UCSD-AML1 (cell line): ENCODE measurements around the gene SPATA3.
"Not testable (repeated sequence)": the region's sequence is repeated elsewhere in the genome, so short reads cannot be mapped to it uniquely, and the experiment has no call there.

Experiments
- DNase-seq: peaks from one replicate; lab custom pipeline; 2025; ENCODE audit not compliant: unreplicated experiment; lab: John Stamatoyannopoulos, UW

SPATA3 gene

DNA sequence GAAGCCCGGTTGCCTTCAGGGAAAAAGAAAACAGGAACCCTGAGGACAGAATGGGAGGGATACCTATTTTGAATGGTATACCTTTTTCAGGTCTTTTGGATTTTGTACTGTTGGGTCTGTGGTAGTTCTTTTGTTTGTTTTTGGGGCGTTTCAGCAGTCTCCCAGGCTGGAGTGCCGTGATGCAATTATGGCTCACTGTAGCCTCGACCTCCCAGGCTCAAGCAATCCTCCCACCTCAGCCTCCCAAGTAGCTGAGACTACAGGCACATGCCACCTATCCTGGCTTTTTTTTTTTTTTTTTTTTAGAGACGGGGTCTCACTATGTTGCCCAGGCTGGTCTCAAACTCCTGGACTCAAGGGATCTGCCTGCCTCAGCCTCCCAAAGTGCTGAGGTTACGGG lies 27.6 kb upstream of the SPATA3 start:
- not testable (repeated sequence) for DNase-seq

DNA sequence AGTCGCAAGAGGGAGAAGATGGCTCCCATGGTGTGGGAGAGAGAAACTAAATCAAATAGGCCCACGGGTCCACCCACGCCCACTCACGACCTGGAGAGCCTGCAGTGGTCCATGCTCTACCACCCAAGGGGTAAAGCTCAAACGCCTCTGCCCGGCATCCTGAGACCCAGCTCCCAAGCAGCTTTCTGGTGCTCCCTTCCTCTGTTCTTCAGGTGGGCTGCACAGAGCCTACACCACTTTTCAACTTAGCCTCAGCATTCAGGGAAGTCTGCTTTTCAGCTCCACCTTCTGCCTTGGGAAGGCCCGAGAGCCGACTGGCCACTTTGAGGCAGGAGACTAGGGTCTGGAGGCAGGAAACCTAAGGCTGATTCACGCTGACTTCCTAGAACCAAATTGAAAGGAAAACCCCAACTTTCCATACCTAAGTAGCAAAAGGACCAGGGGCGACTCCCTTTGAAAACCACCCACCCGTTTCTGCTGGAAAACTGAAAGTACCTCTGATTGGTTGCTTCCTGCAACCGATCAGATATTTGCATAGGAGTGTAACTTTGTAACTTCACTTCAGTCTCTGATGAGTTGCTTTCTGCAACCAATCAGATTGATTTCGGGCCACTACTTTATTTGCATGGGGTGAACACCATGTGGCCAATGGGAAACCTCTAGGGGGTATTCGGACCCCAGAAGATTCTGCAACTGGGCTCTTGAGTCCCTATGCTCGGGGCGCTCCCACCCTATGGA lies 26.8 kb upstream of the SPATA3 start:
- peak; percentile 25 for DNase-seq

- DNase-seq, result no peak
Observed at GRCh38 chr2:230969659-230970015, 26.3 kb upstream of the SPATA3 start.

- no peak for DNase-seq
Observed at GRCh38 chr2:230972046-230972445, 23.9 kb upstream of the SPATA3 start.

DNA sequence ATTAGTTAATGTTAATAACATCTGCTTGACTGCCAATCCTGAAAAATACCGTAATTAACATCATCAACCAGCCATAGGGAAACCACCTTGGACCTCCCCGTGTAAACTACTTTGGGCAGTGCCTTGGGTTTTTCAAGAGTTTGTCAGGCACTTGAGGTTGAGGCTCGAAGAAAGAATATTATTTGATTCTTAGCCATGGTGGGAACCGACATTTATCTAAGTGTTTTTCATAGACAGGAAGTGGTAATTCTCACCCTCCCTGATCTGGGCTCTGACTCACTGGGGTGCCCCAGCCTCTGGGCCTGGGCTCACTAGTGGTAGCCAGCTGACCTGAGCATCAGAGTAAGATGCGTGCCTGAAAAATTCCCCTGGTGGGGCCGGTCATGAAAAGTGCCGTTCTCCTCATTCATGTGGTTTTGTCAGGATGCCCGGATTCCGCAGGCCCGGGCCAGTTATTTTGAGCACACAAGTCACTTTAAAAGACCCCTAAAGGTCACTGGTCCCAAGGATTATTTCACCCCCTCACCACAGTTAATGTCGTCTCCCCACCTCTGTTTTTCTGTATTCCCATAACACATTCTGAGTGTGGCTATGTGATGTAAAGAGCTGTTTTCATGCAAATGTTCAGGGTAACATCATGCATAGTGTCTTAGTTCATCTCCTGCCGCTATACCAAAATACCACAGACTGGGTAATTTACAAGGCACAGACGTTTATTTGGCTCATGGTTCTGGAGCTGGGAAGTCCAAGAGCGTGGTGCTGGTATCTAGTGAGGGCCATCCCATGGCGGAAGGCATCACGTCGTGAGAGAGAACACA lies 21.6 kb upstream of the SPATA3 start:
- peak; percentile 23 for DNase-seq

- DNase-seq, result no peak
Observed at GRCh38 chr2:230975927-230976326, 20.0 kb upstream of the SPATA3 start.

DNA sequence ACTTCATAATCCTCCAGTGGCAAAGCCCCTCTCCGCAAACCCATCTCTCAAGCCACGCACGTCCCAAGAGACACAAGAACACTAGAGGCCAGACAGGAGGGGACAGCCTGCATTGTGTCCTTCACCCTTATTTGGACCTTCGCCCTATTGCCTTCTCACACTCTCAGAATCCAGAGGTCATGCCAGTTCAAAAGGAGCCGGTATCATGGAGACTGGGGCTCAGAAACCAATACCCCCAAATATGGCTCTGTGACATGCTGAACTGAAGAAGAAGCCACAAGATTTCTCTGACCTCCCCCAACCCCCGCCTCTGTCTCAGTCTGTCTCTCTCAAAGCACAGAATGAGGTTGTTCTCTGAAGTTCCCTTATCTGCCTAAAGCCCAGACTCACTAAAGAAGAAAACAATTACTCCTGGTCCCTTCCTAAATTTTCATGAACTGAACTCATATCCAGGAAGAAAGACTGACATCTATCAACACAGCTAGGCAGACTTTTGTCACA lies 19.2 kb upstream of the SPATA3 start:
- no peak for DNase-seq

DNA sequence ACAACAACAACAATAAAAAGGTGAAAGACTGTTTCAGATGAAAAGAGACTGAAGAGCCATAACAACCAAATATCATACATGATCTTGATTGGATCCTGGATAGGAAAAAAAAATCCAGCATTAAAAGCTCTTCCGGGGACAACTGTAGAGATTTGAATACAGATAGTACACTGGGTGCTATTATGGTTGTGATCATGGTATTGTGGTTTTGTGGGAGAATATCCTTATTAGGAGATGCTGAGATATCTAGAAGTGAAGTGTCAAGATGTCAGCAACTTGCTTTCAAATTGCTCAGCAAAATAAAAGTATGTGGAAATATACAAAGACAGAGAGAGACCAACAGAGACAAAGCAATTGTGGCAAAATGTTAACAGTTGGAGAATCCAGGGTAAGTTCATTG lies 15.5 kb upstream of the SPATA3 start:
- DNase-seq, result no peak

DNA sequence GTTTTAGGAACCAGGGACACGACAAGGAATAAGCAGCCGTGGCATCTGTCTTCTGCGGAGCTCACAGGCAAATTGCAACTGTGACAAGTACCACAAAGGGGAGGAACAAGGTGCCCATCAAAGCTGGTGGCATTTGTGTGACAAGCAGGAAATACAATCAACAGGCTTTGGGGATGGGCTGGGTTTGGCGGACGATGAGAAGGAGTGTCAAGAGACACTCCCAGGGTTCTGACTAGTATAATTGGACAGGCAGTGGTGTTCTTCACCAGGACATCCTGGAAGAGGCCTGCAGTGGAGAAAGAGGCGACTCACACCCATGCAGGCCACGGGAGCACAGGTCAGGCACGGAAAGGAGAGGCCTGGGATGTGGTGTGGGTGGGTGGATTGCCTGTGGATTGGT lies 14.2 kb upstream of the SPATA3 start:
- no peak for DNase-seq

- no peak for DNase-seq
Observed at GRCh38 chr2:230982126-230982525, 13.8 kb upstream of the SPATA3 start.

DNA sequence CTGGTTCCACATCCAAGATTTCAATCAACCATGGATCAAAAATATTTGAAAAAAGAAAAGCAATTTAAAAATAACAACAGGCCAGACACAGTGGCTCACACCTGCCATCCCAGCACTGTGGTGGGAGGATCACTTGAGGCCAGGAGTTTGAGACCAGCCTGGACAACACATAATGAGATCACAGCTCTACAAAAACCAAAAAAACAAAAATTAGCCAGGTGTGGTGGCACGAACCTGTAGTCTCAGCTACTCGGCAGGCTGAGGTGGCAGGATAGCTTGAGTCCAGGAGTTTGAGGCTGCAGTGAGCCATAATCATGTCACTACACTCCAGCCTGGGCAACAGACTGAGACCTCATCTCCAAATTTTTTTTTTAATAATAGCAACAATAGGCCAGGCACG lies 13.4 kb upstream of the SPATA3 start:
- no peak for DNase-seq

GRCh38 chr2:230983566-230983965 lies 12.4 kb upstream of the SPATA3 start:
- DNase-seq, result no peak

DNA sequence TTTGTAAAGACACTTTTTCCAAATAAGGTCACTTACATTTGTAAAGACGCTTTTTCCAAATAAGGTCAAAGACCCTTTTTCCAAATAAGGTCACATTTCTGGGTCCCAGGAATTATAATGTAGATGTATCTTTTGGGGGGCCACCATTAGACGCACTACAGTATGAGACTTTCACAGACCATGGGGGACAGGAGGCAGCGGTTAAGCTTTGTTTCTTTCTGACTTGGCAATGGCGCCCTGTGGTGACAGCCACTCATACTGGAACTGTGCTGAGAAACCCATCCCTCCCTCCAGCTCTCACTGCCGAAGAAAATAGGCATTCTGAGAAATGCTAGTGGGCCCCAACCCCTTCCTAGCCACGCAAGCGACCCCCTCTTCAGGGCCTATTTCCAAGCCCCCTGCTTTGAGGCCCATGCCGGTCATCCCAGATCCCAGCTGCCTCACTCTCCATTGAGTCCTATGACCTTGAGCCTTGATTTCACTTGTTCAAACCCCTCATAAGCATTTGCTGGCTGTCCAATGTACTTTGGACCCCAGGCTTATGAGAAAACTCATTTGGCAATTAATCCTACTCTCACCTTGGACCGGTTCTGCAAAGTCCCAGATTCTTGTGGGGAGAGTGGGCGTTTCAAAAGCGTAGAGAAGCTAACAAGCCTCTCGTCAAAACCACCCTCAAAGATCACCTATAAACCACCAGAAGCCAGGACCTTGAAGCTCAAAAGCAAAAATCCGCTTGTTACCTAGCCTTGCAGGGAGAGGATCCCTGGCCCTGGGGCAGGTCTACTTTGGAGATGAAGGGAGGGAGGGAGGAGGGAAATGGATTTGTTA lies 11.3 kb upstream of the SPATA3 start:
- no peak for DNase-seq

GRCh38 chr2:230985519-230986231 lies 10.2 kb upstream of the SPATA3 start:
- DNase-seq, result no peak

DNA sequence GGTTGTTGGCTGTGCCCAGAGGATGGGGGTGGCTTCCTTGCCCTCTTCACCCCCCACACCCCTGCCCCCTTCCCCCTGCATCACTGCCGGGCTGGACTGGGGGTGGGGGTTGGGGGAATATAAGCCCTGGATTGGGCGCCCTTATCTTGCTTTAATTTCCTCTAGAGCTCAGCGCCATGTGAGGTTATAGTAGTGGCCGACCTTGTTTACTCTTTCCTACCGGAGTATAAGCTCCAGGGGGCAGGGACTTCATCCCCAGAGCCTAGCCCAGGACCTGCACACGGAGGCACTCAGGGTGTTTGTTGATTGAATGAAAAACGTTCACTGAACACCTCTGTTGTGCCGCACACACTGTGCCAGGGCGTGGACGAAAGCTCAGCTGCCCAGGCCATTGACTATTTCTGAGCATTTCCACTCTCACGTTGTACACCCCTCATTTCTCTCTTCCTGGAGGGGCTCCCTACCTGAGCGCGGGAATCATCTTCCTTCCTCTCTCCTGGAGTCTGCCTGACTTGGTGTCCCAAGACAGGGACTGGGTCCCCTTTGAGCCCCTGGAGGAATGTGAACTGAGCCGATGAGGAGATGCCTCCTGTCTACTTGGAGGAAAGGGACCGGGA lies 9.3 kb upstream of the SPATA3 start:
- DNase-seq, result no peak

- peak; percentile 71 for DNase-seq
Observed at GRCh38 chr2:230987137-230988020, 8.5 kb upstream of the SPATA3 start.

GRCh38 chr2:230989731-230990130 lies 6.2 kb upstream of the SPATA3 start:
- DNase-seq, result no peak

DNA sequence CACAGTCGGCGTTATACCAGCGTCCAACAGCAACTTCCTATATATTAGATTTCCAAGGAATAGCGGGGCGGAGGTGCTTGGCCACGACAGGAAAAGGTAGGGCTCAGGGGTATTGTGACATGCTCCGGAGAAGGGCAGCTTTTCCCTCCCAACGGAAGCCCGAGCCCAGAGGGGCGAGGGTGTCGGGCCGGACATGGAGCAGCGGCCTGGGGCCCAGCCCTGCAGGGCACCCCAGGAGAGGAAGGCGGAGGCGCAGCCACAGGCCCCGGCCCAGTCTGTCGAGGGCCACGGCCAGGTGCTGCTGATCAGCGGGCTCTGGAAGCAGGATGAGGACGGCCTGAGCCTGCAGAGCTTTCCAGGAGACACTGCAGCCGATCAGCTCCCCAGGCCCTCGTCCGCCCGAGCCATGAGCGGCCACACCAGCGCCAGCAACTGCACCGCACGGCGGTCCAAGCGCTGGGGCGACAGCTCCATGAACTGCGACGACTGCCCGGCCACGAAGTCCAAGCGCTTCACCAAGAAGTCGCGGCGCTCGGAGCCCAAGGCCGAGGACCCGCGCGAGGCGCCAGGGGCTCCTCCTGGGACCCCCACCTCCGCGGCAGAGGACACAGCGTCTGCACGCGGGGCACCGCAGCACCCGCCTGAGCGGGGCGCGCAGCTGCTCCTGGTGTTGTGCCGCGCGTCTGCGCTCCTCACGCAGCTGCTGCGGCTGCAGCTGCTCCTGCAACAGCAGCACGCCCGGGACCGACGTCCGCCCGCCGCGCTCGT lies 5.6 kb upstream of the SPATA3 start:
- no peak for DNase-seq

DNA sequence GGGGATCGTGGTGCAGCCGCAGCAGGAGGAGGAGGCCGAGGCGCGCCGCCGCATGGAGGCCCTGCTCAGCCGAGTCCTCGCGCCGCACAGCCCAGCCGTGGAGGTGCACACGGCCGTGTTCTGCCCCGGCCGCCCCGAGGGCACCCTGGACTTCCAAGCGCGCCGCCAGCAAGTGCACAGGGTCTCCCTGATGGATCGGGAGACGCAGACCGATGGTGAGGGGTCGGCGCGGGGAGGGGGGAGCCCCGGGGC lies 5.1 kb upstream of the SPATA3 start:
- no peak for DNase-seq
